Measurements from ENCODE around the gene MAP1LC3B2.

DNA sequence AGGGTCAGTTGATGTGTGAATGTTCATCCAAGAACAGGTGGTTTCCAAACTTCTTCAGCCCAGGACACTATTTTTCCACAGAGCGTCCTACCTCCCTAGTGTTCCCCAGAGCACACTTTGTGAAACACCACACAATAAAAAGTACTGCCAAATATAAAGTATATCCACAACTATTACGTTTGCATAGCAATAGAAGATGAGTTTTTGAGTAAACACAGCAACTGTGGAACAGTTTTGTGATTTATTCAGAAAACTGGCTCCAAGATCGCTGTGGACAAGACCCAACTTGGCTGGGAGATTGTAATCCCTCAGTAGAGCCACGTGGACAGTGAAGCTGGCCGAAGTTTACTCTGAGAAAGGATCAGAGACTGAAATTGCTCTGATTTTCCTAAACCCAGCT, 14.5 kb upstream of the MAP1LC3B2 start:
- TF ChIP-seq, protein P1, sequence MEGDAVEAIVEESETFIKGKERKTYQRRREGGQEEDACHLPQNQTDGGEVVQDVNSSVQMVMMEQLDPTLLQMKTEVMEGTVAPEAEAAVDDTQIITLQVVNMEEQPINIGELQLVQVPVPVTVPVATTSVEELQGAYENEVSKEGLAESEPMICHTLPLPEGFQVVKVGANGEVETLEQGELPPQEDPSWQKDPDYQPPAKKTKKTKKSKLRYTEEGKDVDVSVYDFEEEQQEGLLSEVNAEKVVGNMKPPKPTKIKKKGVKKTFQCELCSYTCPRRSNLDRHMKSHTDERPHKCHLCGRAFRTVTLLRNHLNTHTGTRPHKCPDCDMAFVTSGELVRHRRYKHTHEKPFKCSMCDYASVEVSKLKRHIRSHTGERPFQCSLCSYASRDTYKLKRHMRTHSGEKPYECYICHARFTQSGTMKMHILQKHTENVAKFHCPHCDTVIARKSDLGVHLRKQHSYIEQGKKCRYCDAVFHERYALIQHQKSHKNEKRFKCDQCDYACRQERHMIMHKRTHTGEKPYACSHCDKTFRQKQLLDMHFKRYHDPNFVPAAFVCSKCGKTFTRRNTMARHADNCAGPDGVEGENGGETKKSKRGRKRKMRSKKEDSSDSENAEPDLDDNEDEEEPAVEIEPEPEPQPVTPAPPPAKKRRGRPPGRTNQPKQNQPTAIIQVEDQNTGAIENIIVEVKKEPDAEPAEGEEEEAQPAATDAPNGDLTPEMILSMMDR (IDR thresholded peaks at IDR 0.05; ENCODE audit: poor library complexity), result no peak
- TF ChIP-seq EZH2 (IDR thresholded peaks at IDR 0.05; ENCODE audit: borderline replicate concordance) (no peak), EZH2phosphoT487 (IDR thresholded peaks at IDR 0.05; ENCODE audit: low read depth, severe bottlenecking, unreplicated experiment) (no peak)

Data from hepatocyte (in vitro differentiated cells).